Stimulated activated CD8-positive, alpha-beta memory T cell treated with anti-CD3 and anti-CD28 coated beads, Interleukin-4, amount 100 ng/mL, for 1 hour (primary cell): ENCODE measurements around the gene ST6GALNAC2.

Experiments
- DNase-seq, 2 donors: peaks; one replicate each; pipeline ENCODE4 v3.0.0-alpha.2; 2020; ENCODE audit warnings: low read depth in 2 of 2, low spot score in 1 of 2

The ST6GALNAC2 gene

DNA sequence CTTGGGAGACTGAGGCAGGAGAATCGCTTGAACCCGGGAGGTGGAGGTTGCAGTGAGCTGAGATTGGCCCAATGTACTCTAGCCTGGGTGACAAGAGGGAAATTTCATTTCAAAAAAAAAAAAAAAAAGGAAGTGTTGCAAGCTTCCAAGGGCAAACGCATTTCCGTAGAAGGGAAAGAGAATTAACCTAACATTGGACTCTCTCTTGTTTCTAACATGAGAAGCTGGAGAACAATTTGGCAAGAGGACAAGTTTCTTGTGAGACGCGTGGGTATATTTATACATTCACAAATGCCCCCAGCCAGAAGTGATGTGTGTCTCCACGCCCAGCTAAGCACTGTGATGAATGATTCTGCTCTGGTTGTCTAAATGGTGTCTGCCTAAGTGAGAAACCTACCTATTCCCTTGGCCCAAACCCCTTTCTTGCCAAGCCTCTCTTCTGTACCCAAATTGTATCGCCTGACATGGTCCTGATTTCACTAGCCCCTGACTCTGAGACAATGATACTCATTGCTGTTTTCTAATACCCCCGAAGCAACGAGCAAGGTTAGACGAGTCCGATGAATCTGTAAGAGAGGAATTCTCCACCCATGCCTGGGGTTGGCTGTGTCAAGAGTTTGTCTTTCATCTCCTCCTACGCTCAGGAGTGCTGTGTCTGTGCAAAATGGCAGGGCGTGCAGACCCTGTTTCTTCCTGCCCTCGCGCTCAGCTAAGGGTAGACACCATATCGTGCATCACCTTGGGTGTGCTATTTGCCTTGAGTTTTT lies 14.2 kb upstream of the ST6GALNAC2 start:
- no peak for DNase-seq

DNA sequence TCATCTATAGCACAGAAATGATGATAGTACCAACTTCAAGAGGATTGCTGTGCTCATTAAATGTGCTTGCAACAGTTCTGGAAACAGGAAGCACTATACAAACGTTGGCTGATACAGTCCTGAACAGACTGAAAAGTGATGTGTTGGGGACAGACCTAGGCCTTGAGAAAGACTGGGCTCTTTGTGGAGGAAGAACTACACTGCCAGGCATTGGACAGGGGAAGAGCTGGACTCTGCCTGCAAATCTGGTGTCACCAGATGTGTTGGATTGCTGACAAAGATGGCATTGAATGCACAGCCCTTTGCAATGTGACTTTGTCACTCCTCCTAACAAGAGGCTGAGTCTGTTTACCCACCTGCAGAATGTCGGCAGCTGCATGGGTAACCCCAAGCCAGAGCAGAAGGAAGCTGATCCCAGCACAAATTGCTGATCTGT lies 12.4 kb upstream of the ST6GALNAC2 start:
- no peak for DNase-seq

DNA sequence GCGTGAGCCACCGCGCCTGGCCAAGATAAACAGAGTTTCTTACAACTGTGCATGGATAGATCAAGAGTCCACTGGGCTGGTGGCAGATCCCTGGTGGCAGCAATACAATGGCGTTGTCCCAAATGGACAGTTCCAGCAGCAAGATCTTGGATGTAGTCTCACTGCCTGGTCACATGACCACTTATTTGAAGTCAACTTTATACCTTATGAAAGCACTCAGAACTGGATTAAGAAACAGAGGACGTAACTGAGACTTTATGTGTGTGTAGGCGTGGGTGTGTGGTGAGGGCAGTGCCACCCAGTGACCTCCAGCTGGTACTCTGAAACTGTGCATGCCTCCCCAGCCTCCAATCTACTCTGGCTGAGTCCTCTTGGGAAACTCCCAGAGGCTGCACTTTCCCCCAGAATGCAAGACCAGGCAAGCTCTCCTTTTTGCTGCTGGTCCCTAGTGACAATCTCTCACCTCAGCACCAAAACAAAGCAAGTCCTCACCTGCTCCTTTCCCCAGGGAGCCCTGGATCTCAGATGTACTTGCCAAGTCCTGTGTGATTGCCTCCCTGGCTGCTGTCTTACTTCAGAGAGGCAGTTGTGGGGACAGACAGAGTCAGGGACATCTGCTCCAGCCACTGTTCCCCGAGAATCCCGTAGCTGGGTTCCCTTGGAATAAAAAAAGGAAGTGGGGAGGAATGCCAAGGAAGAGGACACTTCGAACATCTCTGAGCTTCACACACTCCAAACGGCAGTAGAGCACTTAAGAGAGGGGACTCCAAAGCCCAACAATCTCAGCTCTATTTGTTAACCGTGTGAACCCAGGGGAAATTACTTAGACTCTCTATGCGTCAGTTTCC lies 11.7 kb upstream of the ST6GALNAC2 start:
- DNase-seq = no peak

DNA sequence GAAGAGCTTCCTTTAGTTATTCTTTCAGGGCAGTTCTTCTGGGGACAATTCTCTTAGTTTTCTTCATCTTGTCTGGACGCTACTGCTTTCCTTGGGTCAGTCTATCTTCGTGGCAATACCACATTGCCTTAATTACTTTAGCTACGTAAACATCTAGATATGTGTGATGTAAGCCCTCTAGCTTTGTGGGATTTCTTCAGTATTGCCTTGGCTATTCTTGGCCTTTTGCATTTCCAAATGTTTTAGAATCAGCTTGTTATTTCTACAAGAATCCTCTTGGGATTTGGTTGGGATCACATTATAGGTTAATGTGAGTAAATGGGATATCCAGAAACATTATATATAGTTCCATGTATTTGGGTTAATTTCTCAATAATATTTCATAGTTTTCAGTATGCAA lies 9.0 kb upstream of the ST6GALNAC2 start:
- DNase-seq = no peak

DNA sequence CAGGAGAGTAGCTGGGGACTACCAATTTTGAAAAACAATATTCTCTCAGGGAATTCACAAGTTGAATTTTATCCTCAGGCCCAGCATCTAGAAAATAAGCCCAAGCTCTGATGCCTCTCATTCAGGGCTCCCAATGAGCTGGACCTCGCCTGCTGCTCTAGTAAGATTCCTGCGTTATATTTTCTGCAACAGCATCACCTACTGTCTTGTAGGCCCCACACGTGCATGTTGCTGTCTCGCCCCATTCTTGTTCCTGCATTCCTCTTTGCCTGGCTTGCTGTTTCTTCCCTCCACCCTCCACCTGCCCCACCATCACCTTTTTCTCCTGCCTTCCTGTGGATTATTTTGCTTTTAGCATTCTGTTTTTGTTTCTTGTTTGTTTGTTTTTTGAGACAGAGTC lies 8.3 kb upstream of the ST6GALNAC2 start:
- DNase-seq = no peak

DNA sequence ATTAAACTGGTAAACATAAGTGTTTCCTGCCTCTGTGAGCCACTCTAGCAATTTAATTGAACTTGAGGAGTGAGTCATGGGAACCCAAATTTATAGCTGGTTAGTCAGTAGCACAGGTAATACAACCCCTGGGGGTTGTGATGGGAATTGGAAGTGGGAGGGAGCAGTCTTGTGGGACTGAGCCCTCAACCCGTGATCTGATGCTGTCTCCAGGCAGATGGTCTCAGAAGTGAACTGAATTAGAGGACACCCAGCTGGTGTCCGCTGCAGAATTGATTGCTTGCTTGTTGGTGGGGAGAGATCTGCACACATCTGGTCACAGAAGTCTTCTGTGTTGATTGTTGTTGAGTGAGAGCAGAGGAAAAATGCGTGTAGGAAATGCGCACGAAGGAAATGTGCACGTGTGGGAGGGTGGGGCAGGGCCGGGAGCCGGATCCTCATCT lies 7.7 kb upstream of the ST6GALNAC2 start:
- DNase-seq = no peak

DNA sequence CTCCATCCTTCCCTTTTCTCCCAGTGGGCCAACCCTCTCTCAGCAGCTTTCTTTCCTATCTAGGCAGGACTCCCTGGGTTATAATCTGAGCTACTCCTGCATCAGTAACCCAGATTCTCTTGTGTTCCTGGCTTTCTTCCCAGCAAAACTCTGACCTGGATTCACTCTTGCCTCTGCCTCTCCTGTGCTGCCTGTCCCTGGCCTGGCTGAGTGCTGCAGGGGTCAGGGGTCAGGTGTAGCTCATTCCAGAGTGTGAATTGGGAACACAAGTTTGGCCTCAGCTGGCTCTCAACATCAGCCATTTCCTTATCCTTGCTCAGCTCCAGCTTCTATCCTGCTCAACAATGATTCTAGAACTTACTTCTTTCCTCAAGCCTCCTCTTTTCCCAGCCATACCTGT lies 2.5 kb upstream of the ST6GALNAC2 start:
- DNase-seq = no peak

DNA sequence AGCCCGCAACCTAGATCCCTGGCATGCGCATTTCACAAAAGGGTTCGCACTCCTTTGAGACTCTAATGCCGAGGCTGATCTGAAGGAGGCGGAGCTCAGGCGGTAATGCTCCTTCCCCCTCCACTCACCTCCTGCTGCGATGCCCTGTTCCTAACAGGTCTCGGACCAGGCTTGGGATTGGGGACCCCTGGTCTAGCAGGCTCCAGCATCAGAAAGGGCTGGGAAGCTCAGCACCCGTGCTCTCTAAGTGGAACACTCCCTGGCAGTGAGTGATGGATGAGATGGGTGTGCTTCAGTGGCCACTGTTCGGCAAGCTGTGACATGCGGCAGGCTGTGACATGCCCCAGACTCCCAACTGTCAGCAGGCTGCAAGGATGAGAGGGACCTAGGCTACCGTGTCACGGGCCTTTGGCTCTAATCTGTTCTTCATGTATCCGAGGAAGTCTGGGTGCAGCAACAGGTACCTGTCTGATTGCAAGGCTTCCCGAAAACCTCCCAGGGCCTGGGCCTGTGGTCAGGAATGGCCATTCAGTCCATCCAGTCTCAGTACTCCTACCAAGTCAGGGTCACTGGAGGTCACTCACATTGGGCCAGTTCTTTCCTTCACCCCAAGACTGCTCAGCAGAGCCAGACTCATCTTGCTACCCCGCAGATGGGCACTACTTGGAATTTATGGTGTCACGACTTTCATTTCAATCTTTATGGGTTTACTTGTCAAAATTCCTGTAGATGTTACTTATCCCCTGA lies 1.3 kb upstream of the ST6GALNAC2 start:
- DNase-seq = no peak

DNA sequence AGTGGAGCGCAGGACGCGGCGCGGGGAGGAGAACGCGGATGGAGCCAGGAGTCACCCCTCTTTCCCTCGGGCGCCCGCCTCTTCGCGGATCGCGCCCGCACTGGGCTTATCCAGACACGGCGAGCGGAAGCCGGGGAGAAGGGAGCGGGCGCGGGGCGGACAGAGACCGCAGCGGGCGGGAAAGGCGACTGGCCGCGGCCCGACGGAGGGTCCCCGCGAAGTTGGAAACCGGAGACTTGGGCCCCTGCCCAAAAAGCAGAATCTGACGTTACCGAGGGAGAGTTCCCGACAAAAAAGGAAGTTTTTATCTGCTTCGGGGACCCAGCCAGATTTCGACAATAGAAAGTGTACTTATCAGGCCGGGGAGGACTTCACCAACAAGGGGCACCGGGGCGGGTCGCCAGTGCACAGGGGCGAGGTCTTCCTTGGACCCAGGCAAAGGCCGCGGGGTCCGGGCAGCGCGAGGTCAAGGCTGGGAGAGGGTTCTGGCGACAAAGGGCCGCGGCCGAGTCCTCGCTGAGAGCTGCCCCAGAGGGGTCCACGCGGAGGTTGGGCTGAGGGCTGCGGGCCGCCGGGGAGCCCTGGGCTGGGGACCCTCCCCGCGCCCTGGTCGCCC lies 519 bp downstream of the ST6GALNAC2 start:
- no peak for DNase-seq

DNA sequence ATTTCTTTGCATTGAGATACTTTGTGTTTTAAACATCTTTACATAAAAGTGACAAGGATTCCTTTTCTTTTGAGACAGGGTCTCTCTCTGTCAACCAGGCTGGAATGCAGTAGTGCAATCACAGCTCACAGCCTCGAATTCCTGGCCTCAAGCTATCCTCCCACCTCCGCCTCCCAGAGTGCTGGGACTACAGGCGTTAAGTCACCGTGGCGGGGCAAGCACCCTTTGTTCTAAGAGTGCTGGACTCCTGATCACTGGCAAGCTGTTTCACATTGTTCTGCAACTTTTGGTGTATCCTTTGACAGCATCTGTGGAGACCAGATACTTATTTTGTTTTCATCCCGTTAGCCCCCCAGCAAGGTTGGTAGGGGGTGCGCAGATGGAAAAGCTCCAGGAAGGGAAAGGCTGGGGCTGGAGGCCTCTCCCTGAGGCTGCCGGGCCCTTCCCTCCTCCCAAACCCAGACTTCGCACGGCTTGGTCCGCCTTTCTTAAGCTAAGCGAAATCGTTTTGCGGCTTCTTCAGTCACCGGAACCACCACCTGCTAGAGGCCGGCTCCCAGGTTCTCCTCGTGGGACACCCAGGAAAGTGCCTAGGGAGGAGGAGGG lies 1.1 kb downstream of the ST6GALNAC2 start:
- DNase-seq = no peak

DNA sequence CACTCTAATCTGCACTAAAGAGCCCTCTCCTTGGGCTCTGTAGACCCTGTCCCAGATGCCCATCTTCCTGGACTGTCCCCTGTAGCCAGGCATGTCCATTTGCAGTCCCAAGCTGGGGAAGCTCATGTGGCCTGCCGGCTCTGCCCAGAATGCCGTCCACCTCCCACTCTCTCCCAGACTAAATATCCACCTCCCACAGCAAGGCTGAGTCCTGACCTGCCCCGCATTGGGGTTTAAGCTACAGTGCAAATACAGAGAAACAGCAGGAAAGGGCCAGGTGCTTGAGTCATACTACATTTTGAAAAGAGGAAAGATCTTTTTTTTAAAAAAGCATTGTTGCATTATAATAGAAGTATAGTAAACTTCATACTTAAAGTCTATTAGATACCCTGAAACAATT lies 3.0 kb downstream of the ST6GALNAC2 start:
- no peak for DNase-seq

DNA sequence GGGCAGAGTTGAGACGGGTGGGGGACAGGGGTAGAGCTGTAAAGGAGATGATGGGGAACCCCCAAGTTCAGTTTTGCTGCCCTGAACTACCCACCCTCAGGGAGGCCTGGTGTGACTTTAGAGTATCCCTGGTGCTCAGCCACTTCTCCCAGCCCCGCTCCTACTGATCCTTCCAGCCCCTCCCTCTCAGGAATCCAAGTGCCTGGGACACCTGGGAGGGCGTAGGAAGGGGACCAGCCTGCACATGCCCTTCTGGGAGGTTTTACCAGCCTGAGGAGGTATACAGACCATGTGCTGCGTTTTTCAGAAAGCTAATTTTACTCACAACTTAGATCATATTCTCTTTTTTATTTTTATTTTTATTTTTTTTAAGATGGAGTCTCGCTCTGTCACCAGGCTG lies 4.1 kb downstream of the ST6GALNAC2 start:
- DNase-seq = no peak

DNA sequence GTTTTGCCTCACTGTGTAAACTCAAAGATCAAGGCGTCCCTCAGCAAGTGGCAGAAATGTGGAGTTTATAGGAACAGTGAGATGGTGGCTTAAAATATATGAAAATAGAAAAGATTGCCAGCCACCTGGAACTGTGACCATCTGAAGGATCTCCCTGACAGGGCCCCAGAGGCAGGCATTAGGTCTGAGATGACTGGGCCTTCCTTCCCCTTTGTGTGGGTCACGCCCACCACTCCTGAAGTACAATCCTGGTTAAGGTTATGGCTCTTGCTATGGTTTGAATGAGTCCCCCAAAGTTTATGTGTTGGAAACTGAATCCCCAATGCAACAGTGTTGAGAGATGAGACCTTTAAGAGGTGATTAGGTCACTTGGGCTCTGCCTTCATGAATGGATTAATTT lies 6.4 kb downstream of the ST6GALNAC2 start:
- no peak for DNase-seq

DNA sequence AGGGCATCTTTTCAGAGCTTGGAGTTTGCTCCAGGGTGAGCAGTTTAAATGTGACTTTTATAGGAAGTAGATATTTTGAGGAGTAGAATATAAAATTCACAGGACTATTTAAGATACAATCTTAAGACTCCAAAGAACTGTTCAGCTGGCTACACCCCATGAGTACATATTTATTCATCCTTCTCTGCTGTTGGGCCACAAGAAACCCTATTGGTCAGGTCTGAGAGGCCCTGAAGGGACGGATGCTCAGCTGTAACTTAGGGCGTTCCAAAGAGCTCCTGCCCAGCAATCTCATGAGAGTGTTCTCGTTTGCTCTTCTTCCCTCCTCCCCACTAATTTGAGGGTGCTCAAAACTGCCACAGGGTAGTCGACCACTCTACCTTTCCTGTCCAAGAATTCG lies 7.3 kb downstream of the ST6GALNAC2 start:
- DNase-seq = no peak

DNA sequence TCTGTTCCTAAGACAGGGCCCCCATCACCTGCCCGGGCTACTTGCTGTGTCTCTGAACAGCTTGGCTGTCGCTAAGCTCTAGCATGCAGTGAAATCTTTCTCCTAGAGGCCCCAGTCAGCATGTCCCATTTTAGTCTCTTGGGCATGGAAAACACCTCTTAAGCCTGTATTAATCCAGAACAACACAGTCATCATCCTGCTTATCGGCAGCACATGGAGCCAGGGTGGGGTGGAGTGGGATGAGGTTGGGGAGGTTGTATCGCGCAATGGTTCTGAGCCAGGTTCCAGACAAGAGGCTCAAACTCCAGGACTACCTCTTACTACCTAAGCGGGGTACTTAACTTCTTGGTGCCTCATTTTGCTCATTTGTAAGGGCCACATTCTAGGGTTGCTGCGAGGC lies 7.8 kb downstream of the ST6GALNAC2 start:
- no peak for DNase-seq

DNA sequence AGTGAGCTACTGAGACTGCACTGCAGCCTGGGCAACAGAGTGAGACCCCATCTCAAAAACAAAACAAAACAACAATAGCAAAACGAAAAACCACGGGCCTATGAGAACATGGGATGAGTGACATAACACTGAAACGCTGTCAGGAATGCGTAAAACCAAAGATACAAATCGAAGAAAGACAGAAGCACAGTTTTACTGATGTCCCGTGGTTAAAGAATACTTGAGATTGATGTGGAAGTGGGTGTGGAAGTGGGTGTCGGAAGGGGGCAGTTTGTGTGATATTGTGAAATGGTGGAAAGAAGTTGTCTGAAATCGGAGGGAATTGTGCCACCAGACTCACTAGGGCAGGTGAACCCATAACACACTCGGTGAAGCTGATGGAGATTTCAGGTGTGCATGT lies 9.5 kb downstream of the ST6GALNAC2 start:
- no peak for DNase-seq

DNA sequence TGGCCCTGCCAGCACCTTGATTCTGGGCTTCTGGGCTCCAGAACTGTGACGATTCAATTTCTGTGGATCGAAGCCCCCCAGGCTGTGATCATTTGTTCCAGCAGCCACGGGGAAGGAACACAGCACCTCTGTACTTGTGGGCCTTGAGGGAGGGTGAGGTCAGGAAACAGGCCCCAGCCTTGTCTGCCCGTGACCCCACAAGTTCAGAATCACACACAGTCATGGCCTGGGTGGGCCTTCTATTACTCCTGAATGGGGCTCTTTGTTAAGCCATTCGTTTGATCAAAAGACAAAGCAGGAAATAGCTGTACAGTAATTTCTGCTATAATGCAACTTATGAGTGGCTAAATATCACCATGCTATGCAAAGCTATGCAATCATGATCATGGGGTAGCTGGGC lies 10.1 kb downstream of the ST6GALNAC2 start:
- DNase-seq = no peak

DNA sequence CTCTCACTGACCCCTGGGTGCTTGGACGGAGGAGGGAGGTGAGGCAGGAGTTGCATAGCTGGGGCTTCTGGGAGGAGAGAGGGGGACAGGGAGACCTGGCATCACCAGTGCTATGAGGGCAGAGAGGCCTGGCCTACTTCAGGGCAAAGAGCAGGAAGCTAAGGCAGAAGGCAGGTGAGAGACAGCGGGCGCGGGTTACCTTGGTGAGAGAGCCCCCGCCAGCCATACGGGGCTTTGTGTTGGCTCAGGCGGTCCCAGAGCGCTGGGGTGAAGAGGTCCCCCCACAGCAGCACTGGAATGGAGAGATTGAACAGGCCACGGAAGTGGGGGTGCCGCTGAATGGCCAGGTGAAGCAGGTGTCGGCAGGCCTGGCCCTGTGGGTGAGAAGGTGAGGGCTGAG lies 11.5 kb downstream of the ST6GALNAC2 start:
- no peak for DNase-seq

DNA sequence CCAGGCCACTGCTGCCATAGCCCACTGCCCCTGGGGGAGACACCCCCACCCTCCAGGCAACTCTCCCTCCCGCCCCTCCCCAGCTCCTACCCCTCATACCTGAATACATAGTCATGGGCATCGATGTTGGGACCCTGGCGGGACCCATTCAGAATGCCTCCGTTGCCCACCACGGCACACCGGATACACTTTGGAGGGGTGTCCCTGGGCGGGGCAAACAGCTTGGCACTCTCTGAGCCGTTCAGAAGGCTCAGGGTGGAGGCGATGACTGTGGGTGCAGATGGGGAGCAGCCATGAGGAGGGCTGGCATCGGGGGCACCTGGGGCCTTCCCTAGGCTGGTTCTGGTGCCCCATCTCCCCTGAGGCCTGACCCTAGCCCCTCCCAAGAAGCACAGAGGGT lies 12.6 kb downstream of the ST6GALNAC2 start:
- no peak for DNase-seq

DNA sequence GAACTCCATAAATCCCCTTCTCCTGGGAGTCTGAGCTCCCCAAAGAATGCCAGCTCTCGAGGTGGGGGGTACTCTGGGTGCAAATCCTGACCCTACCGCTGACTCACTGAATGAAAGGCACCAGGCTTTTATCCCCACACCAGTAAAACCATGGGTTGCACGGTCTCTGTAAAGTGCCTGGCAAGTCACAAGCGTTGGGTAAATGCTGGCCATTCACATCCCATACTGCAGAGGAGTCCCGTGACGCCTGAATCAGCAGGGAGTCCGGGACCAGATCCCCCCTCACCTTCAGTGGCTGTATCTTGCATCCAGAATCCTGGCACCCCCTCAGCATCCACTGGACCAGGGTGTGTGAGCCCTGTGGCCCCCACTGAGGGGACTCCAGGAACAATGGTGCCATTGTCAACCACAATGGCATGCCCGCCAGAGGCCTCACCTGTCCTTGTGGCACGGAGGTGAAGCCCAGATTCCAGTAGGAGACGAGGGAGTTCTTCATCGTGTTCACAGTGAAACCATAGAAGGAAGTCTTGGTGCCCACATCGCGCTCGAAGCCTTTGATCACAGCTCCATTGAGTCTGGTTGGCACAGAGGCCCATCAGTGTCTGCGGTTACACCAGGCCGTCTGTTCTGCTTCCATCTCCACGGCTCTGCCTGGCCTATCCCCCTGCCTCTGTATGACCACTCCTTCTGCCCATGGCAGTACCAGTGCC lies 13.3 kb downstream of the ST6GALNAC2 start:
- no peak for DNase-seq
